Measurements from ENCODE around the gene GSK3A. TPM values are rescaled to one million over a fixed set of nuclear protein-coding genes. Genes with fewer than 3 reads are reported as not detected.

GSK3A gene
- total and polyA plus RNA-seq, 2 experiments from 2014 or later = 17.7 to 40.7 TPM

DNA sequence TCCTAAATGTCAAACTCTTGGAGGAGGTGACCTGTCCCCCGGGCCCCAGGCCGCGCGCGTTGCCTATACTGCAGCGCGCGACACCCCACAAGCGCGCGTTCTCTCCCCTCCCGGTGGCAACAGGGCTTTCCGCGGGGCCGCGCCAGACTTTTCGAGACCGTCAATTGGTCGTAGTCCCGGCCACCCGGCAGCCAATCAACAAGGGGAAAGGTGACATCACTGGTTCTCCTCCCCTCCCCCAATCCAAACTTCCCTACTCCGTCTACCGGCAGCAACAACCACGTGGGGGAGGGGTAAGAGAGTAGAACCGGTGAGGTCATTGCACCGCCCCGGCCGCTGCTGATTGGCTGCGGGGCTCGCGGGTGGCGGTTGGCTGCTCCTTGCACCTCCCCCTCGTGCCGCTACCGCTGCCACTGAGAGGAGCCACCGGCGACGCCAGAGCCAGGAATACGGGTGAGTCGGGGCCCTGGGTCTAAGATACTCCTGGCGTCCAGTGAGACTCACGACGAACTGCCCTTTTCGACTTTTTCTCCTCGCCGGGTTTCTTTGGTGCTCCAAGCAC lies 25.8 kb upstream of the GSK3A start:
- Histone ChIP-seq H3F3A (replicated peaks; ENCODE audit: low read depth) (peaks cover 4% of the 10 kb centered on the region; the same call in 1 of the 2 replicates), H3K4me2 (peak overlapping the region; percentile 93), H2AFZ (peak overlapping the region; percentile 94), H3K4me3 (peak overlapping the region; percentile 60), H3K36me3 (ENCODE audit: insufficient read depth) (no peaks in the 10 kb centered on the region), H4K20me1 (replicated peaks; ENCODE audit: insufficient read depth) (no peaks in the 10 kb centered on the region), H3K27me3 (ENCODE audit: insufficient read depth) (peaks cover 8% of the 10 kb centered on the region; the same call in 1 of the 2 replicates), H3K9me2 (ENCODE audit: insufficient read depth) (no peaks in the 10 kb centered on the region), H3K4me1 (ENCODE audit: insufficient read depth) (peaks cover 9% of the 10 kb centered on the region; the same call in 1 of the 2 replicates), H3K27ac (ENCODE audit: low read depth) (peak overlapping the region; percentile 93), H3K79me2 (replicated peaks; ENCODE audit: insufficient read depth) (0 out of 2 replicates have a peak, but pooled peaks cover 6% of the 10 kb centered on the region)
- H3K9me3 Mint-ChIP-seq = no peaks in the 10 kb centered on the region
- peaks cover 4% of the 10 kb centered on the region for H3K27me3 Mint-ChIP-seq (ENCODE audit: insufficient read depth, low read depth, poor library complexity)
- TF ChIP-seq, protein P1, sequence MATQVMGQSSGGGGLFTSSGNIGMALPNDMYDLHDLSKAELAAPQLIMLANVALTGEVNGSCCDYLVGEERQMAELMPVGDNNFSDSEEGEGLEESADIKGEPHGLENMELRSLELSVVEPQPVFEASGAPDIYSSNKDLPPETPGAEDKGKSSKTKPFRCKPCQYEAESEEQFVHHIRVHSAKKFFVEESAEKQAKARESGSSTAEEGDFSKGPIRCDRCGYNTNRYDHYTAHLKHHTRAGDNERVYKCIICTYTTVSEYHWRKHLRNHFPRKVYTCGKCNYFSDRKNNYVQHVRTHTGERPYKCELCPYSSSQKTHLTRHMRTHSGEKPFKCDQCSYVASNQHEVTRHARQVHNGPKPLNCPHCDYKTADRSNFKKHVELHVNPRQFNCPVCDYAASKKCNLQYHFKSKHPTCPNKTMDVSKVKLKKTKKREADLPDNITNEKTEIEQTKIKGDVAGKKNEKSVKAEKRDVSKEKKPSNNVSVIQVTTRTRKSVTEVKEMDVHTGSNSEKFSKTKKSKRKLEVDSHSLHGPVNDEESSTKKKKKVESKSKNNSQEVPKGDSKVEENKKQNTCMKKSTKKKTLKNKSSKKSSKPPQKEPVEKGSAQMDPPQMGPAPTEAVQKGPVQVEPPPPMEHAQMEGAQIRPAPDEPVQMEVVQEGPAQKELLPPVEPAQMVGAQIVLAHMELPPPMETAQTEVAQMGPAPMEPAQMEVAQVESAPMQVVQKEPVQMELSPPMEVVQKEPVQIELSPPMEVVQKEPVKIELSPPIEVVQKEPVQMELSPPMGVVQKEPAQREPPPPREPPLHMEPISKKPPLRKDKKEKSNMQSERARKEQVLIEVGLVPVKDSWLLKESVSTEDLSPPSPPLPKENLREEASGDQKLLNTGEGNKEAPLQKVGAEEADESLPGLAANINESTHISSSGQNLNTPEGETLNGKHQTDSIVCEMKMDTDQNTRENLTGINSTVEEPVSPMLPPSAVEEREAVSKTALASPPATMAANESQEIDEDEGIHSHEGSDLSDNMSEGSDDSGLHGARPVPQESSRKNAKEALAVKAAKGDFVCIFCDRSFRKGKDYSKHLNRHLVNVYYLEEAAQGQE (IDR thresholded peaks at IDR 0.05; ENCODE audit: unreplicated experiment) = no peak
- TF ChIP-seq ZNF331 (CRISPR knock-in tag; IDR thresholded peaks at IDR 0.05; ENCODE audit: low read depth) (no peak), CREB1 (CRISPR knock-in tag; IDR thresholded peaks at IDR 0.05; ENCODE audit: low read depth) (peak; percentile 86), JUNB (IDR thresholded peaks at IDR 0.05; ENCODE audit: unreplicated experiment) (no peak), ZNF114 (CRISPR knock-in tag; IDR thresholded peaks at IDR 0.05) (no peak)
- TF ChIP-seq, protein P2, sequence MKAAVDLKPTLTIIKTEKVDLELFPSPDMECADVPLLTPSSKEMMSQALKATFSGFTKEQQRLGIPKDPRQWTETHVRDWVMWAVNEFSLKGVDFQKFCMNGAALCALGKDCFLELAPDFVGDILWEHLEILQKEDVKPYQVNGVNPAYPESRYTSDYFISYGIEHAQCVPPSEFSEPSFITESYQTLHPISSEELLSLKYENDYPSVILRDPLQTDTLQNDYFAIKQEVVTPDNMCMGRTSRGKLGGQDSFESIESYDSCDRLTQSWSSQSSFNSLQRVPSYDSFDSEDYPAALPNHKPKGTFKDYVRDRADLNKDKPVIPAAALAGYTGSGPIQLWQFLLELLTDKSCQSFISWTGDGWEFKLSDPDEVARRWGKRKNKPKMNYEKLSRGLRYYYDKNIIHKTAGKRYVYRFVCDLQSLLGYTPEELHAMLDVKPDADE (IDR thresholded peaks at IDR 0.05) = no peak
- no peak overlapping the region for H3K4me3 Mint-ChIP-seq
- H3K4me1 Mint-ChIP-seq = peaks cover 27% of the 10 kb centered on the region
- H3K36me3 Mint-ChIP-seq (ENCODE audit: low read depth) = peaks cover 6% of the 10 kb centered on the region; the same call in 1 of the 3 replicates
- no peak overlapping the region; the same call in 1 of the 2 replicates for H3K27ac Mint-ChIP-seq
- DNase-seq (ENCODE audit: low spot score) (peak; percentile 100), ATAC-seq (peak; percentile 71)

DNA sequence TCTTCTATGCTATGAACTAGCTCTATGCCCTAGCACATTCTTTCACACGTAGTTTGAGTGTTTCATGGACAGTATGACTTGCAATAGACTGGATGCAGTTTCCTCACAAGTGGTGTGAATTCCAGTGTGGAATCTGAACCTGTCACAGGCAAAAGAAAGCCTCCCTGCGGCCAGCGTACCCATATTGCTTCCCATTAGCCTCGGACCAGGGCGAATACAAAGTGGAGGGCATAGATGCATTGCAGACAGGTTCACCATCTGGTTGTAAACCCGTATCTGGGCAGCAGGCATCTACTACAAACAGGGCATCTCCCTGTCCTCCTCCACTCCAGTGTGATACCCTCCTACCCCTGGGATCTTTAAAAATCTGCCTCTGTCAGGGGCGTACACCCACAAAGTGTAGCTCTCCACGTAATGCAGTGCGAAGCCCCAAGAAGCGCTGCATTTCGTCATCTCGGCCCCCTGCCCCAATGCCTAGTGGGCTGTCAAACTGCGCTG lies 25.3 kb upstream of the GSK3A start:
- Histone ChIP-seq H3K9me2 (ENCODE audit: insufficient read depth) (no peaks in the 10 kb centered on the region), H3K4me1 (ENCODE audit: insufficient read depth) (peaks cover 9% of the 10 kb centered on the region; the same call in 1 of the 2 replicates), H3K36me3 (ENCODE audit: insufficient read depth) (no peaks in the 10 kb centered on the region), H3K4me2 (peak overlapping the region; percentile 93), H3K27ac (ENCODE audit: low read depth) (peak overlapping the region; percentile 15; the same call in 1 of the 2 replicates), H3K27me3 (ENCODE audit: insufficient read depth) (peaks cover 8% of the 10 kb centered on the region; the same call in 1 of the 2 replicates), H3F3A (replicated peaks; ENCODE audit: low read depth) (peaks cover 4% of the 10 kb centered on the region; the same call in 1 of the 2 replicates), H3K4me3 (peak overlapping the region; percentile 60), H2AFZ (peak overlapping the region; percentile 94), H3K79me2 (replicated peaks; ENCODE audit: insufficient read depth) (0 out of 2 replicates have a peak, but pooled peaks cover 6% of the 10 kb centered on the region), H4K20me1 (replicated peaks; ENCODE audit: insufficient read depth) (no peaks in the 10 kb centered on the region)
- no peak overlapping the region; the same call in 1 of the 2 replicates for H3K27ac Mint-ChIP-seq
- H3K27me3 Mint-ChIP-seq (ENCODE audit: insufficient read depth, low read depth, poor library complexity) = peaks cover 4% of the 10 kb centered on the region
- H3K9me3 Mint-ChIP-seq = no peaks in the 10 kb centered on the region
- H3K36me3 Mint-ChIP-seq (ENCODE audit: low read depth) = peaks cover 6% of the 10 kb centered on the region; the same call in 1 of the 3 replicates
- ATAC-seq (no peak), DNase-seq (ENCODE audit: low spot score) (no peak)
- H3K4me1 Mint-ChIP-seq = peaks cover 27% of the 10 kb centered on the region
- no peak overlapping the region for H3K4me3 Mint-ChIP-seq
- TF ChIP-seq ZNF114 (CRISPR knock-in tag; IDR thresholded peaks at IDR 0.05) (no peak), POLR2AphosphoS5 (IDR thresholded peaks at IDR 0.05; ENCODE audit: low read depth) (no peak), EZH2 (IDR thresholded peaks at IDR 0.05; ENCODE audit: low read depth, unreplicated experiment) (no peak), JUNB (IDR thresholded peaks at IDR 0.05; ENCODE audit: unreplicated experiment) (no peak), CREB1 (CRISPR knock-in tag; IDR thresholded peaks at IDR 0.05; ENCODE audit: low read depth) (no peak), NANOG (IDR thresholded peaks at IDR 0.05; ENCODE audit: borderline replicate concordance) (no peak)
